RKO (cell line): ENCODE data around the gene TTK.

Experiments used
- DNase-seq: peaks from one replicate; pipeline ENCODE4 v3.0.0-alpha.2; 2016; ENCODE audit warnings: low spot score

TTK gene

DNA sequence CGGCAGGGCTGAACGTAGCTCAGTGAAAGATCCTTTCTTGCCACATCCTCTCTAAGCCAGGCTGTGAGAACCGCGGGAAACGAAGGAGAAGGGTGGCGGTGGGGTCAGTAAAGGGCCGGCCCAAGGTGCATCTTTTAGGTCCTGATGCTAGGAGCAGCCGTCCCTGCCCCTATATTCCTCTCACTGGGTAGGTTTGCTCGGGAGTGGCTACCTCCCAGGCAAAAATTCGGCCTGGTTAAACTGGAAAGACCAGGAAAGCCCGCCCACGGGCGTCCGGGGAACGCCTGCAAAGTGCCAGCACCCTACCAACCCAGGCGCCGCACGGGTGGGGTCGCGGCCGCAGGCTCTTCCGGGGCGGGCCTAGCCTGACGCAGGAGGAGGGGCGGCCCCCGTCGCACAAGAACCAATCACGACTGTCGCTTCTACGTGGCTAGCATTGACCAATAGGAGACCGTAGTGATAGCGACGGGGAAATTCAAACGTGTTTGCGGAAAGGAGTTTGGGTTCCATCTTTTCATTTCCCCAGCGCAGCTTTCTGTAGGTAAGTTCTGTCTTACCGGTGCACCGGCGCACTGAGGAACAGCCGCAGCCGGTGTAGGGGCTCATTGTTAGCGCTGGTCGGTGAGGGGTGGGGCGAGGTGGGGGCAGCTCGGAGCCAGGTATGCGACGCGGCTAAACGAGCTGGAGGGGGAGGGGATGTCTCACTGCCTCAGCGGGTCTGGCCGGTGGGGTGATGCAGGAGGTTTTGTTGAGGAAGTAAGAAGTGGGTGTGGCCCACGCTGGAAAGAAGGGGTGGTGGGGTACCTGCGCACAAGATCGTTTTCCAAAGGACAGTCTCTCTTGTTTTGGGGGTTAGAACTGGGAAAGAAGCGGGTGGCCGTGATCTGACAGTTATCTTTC lies at the start of gene TTK:
TTK (plus strand) TSS at position 477 of the 900 bp plus-strand sequence. CDS start 1,195 bp downstream, outside the sequence.
- DNase-seq: peak; percentile 97

DNA sequence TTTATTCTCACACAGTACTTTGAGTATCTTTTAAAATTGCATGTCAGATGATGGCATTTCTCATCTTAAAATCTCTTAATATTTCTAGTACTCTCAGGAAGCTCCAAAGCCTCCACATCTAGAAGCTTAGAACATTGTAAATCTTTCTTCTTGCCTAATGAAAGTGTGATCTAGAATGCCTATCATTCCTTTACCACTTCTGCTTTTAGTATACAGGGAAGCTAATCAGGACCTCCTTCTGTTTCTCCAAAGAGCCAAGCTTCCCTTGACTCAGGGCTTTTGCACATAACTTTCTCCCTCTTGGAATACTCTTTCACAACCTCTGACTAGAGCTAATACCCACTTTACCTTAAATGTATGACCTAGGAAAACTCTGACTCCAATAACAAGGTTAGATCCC lies 49.6 kb upstream of the TTK start:
- no peak for DNase-seq

DNA sequence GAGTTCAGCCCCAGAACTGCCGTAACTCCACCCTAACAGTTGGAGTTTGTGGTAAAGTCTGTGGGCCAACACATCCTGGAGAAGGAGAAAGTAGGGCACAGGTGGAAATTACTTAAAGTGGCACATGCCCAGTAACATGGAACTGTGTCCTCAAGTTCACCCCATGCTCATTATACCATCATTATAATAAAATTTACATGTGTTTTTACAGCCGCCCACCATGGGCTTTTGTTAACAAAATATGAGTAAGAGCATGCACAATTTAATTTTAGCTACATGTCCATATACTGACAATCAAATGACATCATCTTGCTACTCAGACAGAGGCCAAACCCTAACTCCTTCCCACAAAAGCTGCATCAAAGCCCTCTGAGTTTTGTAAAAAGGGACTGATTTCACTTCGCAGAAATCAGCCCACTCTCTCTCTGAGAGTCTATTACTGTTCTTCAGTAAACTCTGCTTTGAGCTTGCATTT lies 39.8 kb upstream of the TTK start:
- no peak for DNase-seq

DNA sequence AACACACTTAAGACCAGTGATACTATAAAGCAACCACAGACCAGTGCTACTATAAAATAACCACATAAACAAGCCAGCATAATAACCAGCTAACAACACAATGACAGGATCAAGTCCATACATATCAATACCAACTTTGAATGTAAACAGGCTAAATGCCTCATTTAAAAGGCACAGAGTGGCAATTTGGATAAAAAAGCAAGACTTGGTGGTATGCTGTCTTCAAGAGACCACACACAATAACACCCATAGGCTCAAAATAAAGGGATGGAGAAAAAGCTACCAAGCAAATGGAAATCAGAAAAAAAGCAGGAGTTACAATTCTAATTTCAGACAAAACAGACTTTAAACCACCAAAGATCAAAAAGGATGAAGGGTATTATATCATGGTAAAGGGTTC lies 37.3 kb upstream of the TTK start:
- no peak for DNase-seq

DNA sequence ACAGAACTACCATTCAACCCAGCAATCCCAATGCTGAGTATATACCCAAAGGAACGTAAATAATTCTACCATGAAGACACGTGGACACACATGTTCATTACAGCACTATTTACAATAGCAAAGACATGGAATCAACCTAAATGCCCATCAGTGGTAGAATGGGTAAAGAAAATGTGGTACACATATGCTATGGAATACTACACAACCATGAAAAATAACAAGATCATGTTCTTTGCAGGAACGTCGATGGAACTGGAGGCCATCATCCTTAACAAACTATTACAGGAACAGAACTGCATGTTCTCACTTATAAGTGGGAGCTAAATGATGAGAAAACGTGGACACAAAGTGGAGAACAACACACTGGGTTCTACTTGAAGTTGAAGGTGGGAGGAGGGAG lies 34.7 kb upstream of the TTK start:
- no peak for DNase-seq

DNA sequence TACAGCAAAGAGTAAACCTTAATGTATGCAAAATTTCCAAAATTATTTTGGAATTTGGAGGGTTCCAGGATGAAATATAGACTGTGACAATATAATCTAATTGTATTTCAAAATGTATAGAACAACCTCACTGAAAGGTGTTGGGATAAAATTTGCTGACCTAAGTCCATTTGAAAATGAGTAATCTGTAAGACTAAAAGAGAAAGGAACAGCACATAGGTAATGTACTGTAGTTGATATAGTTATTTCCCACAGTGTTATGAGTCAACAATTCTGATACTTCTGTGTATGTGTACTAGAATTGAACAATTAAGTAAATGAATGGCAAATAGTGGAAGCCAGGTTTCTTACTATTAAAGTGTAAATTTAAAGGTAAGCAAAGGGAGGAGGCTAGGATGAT lies 33.3 kb upstream of the TTK start:
- no peak for DNase-seq

DNA sequence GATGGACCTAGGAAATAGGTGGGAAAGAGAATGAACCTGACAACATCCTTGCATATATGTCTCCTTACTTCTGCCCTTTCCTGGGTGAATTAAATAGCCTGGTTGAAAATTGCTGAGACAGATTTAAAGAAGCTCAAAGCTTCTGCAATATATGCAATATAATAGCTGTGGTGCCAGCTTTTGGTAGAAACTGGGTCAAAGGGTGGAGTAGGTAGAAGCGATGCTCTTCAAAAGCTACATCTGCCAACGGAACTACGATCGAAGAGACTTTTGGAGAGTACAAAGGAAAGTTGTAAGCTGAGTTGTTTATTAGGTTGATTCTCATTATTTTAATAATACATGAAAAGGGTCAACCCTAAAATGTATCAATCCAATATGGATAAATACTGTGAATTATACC lies 22.8 kb upstream of the TTK start:
- DNase-seq: no peak

DNA sequence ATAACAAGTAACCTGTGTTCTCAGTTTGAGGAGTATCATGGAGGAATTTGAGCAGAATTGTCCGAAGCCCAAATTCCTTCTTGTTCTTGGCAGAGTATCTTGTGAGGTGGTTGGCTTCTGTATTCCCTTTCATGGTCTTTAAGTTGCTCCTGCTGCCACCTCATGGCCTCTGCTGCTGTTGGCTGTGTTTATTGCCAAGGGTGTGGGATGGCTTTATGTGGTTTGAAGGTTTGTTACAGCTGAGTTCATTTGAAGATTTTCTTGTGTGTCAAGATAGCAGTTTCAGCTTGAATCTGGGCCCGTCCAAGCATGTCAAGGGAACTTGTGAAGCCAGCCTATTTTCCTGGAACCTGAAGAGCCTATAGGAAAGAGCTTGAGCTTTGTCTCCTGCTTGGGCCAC lies 20.2 kb upstream of the TTK start:
- DNase-seq: peak; percentile 28

DNA sequence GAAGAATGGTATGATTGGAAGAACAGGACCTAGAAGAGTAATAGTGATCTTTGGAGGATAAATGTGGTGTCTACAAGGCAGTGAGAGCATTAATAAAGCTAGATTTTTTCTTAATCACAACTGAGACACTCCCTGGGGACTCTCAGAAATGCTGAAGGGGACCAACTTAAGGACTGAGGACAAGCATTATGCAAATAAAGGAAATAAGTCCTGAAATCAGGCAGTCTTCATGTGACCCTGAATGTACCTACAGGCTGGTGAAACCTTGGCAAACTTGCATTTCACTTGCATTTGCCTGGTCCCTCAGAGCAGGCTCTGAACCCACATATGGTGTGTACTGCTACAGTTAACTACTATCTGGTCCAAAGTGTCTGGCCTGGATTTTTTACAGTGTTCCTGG lies 19.3 kb upstream of the TTK start:
- no peak for DNase-seq

DNA sequence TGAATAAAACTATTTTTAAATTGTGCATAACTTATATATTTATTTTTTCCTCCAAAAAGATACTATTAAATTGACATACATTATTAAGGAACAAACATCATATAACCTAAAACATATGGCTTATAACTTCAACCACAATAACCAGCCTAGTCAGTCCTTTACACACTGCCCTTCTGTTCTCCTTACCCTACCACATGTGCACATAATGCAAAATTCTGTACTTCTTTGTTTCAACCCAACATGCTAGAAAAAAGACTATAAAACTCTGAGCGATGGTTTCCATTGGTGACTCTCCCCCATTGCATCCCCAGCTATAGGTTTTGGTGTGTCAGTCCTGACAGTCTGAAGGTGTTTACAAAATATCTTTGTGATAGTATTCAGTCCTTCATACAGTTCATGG lies 14.8 kb upstream of the TTK start:
- DNase-seq: no peak

DNA sequence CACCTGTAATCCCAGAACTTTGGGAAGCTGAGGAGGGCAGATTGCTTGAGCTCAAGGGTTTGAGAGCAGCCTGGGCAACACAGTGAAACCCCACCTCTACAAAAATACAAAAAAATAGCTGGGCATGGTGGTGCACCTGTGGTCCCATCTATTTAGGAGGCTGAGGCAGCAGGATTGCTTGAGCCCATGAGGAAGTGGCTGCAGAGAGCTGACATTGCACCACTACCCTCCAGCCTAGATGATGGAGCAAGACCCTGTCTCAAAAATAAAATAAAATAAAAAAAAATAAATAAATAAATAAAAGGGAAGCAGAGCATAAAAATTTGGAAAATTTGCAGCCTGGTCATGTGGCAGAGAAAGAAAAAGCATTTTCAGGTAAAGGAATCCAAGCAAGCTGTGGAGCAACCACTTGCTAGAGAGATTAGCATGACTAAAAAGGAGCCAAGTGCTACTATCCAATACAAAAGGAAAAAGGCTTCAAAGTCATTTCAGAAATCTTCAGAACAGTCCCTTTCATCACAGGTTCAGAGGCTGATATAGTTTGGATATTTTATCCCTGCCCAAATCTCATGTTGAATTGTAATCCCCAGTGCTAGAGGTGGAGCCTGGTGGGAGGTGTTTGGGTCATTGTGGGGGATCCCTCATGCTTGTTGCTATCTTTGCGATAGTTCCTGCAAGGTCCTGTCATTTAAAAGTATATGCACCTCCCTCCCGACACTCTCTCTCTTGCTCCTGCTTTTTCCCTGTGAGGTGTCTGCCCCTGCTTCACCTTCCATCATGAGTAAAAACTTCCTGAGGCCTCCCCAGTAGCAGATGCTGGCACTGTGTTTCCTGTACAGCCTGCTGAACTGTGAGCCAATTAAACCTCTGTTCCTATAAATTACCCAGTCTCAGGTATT lies 11.2 kb upstream of the TTK start:
- DNase-seq: no peak

DNA sequence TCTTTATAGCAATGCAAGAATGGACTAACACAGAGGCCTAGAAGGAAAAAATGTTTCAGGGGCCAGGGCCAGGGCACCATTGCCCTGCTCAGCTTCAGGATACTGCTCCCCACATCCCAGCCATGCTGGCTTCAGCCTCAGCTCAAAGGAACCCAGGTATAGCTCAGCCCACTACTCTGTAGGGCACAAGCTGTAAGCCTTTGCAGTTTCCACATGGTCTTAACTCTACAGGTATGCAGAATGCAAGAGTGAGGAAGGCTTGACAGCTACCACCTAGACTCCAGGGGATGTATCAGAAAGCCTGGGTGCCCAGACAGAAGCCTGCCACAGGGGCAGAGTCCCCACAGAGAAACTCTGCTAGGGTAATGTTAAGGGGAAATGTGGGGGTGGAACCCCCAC lies 10.5 kb upstream of the TTK start:
- DNase-seq: no peak

DNA sequence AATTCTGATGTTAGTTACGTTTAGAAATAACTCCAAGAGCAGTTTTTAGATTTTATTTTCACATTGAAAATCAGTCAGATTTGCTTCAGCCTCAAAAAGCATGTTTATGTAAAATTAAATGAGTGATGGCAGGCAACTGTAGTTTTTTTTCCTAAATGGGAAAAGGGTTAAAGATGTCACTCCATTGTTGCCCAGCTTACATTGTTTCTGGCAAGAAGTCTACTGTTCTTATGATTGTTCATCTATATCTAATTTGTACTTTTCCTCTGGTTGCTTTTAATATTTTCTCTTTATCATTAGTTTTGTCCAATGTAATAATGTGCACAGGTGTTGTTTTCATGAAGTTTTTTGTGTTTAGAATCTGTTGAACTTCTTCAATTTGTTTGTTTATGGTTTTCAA lies 6.7 kb upstream of the TTK start:
- no peak for DNase-seq

DNA sequence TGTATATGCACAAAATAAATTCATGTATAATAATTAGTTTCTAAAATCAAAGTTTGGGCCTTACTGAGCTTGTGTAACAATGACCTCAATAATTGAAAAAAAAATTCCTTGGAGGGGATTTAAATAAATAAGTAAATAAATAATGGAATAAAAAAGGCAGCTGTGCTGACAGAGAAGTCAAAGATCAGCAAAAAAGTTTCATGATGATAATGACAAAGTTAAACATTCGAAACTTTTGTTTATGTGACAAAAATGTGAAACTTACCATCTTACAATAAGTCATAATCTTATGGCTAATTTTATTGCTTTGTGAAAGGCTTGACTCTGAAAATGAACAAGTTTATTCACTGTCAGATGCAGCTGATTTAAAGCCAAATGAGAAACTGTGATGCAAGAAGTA lies 3.1 kb upstream of the TTK start:
- DNase-seq: no peak

DNA sequence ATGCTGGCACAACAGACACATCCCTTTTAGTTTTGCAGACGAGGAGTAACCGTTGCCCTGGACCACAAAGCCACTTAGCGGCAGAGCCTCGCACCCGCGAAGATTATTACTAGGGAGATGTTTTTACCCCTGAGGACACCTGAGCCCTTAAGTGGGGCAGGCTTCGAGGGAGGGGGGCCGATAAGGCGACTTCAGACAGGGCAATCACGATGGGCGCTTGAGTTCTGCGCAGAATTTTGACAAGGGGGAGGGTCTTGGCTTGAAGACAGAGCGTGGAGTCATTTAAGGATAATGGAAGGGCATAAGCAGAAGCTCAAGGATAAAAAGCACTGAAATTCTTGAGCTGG lies 650 bp upstream of the TTK start:
- DNase-seq: no peak

DNA sequence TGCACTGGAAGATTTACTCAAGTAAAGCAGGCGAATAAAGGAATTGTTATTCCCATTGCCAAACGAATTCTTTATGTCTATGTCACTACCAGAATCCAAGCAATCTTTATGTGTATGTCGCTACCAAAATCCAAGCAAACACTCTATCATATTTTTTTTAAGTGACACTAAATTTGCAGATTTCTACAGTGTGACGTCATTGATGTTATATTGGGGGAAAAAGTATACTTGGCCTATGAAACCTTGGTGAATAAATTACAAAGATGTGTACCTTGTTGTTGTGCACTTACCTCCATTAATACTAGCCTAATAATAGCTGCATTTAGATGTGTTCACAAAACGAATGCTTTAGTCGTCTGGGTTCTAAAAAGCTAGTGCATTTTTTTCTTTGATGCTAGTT lies 957 bp downstream of the TTK start:
- no peak for DNase-seq

DNA sequence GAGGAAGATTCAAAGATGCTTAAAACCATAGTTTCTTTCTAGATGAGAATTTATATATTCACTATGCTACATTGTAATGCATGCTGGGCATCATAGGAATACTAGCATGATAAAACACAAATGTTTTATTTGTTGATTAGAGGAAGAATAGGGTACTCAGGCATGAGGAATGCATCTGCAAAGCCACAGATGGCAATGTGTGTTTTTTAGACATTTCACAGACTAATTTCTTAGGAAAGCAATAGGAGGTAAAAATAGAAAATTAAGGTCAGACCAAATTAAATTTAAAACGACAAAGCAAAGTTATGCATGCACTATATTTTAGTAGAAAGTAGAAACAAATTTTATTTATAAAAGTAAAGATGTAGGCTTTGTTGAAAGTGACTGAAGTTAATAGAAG lies 2.1 kb downstream of the TTK start:
- DNase-seq: no peak

DNA sequence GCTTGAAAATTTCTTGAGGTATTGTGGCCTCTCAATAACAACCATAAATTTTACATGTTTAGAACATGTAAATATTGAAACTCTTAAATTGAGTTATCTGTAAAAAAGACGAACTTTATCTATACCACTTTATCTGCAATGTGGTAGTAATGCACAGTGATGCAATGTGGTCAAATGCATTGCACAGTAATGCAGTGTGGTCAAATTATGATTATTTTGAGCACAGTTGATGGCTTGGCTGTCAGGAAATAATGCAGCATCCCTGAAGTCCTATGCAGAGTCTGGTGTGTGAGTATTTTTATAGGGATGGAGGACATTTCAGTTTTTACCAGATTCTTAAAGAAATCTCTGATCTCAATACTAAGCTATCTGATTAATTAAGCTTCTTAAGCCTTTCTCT lies 5.1 kb downstream of the TTK start:
- DNase-seq: no peak

DNA sequence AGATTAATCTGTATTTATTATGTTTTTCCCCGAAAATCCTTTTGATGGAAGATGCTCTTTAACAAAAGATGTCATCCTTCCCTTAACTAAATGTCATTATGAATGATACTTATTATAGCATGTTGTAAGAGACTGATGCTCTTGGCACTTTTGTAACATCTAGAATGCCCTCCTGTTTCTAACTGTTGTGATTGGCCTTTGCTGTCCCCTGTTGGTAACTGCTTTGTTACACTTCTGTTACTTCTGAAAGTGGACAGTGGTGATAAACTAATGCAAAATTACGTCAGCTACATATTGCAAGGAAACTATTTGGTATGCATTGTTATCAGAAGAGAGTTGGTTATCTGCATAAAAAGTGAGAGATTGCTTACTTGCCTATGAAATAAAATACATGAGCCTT lies 5.8 kb downstream of the TTK start:
- no peak for DNase-seq

DNA sequence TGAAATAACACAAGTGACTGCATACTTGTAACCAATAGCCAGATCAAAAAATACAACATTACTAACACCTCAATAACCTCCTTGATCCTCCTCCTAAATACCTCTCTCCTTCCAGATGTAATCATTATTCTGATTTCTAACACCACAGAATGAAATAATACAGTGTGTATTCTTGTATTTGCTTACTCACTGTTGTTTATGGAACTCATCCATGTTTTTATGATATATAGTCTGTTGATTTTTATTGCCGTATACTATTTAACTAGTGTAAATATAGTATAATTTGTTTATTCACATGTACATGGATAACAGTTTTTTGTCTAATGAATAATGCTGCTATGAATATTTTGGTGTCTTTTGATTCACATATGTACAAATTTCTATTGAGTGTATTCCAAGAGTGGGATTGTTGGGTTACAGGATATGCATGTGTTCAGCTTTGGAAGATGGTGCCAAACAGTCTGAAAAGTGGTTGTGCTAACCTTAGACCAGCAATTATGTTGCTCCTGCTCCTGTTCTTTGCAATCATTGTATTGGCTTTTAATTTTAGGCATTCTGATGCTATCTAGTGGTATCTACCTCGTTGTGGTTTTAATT lies 11.5 kb downstream of the TTK start:
- DNase-seq: no peak

DNA sequence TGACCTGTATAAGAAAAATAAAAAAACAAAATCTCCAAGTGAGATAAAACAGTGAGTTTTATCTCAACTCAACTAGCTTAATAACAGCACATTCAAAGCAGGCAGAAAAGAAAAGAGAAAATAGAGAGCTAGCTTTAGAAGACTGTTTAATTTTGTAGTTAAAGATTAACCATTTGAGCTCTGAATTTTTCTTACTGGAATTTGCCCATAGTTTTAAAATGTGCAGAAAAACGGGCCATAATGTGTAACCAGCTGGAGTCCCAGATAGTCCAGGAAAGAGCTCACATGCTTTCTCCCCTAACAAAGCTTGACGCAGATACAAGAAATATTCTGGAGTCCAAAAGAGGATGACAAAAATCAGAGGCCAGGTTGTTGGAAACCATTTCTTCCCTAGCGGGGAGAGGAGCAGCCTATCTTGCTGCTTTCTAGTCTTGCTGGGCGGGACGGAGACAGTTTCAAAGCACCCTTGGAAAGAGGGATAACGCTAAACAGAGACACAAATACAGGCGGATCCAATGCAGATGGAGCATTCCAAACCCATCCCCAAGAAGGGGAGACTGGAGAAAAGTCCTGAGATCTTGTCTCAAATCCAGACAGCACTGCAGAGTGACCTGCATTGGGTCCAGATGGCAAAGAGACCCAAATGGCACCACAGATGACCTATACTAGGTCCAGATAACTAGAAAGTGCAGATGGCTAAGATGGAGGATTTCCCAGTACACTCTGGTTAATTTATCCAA lies 16.1 kb downstream of the TTK start:
- DNase-seq: no peak

DNA sequence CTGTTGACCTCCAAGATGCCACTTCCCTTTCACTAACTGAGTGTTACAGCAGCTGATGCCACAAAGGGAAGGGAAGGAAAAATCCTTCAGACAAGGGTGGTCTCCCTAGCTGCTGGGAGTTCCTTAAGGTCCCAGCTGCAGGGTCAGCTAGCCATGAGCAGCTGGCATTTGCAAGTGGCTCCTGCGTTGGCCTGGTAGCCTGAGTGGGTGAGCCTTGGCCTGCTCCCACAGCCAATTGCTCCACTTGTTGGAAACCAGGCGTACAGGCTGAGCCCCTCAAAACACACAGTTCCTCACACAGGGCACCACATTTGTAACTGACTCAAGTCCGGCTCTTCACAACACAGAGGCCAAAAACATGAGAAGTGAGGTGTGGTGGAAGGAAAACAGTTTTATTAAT lies 16.7 kb downstream of the TTK start:
- DNase-seq: no peak
